Measurements from ENCODE around the gene DNHD1. TPM values are rescaled to one million over a fixed set of nuclear protein-coding genes. Genes with fewer than 3 reads are reported as not detected.

DNHD1 gene
- total RNA-seq, 4 donors from 2014 or later, result 17.2 to 27.3 (median 21.0) TPM

- Histone ChIP-seq H3K4me3 (no peak overlapping the region), H3K9me3 (peaks cover 0 to 25% (median 8%) of the 10 kb centered on the region in 4 donors), H3K4me1 (no peaks in the 10 kb centered on the region), H3K27me3 (no peaks in the 10 kb centered on the region), H3K36me3 (peaks cover 0 to 42% (median 2%) of the 10 kb centered on the region in 3 donors), H3K27ac (no peak overlapping the region)
- no peak for DNase-seq (ENCODE audit: low spot score in 2 of 2)
- no peak for TF ChIP-seq CTCF (IDR thresholded peaks at IDR 0.05)
- no peak for TF ChIP-seq EP300 (IDR thresholded peaks at IDR 0.05)
- no peak for TF ChIP-seq POLR2A (IDR thresholded peaks at IDR 0.05)
- WGBS, 2 donors, result 87 to 91% methylated on average over 20 to 25 of the region's 25 CpGs
Observed at GRCh38 chr11:6586434-6587359, 89.6 kb downstream of the DNHD1 start.

GRCh38 chr11:6587360-6587953 is 90.4 kb downstream of the DNHD1 start:
- Histone ChIP-seq H3K27me3 (no peaks in the 10 kb centered on the region), H3K36me3 (peaks cover 0 to 49% (median 2%) of the 10 kb centered on the region in 3 donors), H3K4me3 (no peak overlapping the region), H3K9me3 (peaks cover 0 to 23% (median 8%) of the 10 kb centered on the region in 4 donors), H3K4me1 (no peaks in the 10 kb centered on the region), H3K27ac (no peak overlapping the region)
- WGBS, 2 donors, result 84 to 88% methylated on average over 11 of the region's 11 CpGs
- TF ChIP-seq POLR2A (IDR thresholded peaks at IDR 0.05) (no peak), CTCF (IDR thresholded peaks at IDR 0.05) (no peak), EP300 (IDR thresholded peaks at IDR 0.05) (no peak)
- no peak for DNase-seq (ENCODE audit: low spot score in 2 of 2)

- no peak overlapping the region for H3K4me3 ChIP-seq
- no peak for TF ChIP-seq EP300 (IDR thresholded peaks at IDR 0.05)
- no peak for TF ChIP-seq POLR2A (IDR thresholded peaks at IDR 0.05)
- TF ChIP-seq CTCF (IDR thresholded peaks at IDR 0.05), result no peak
- WGBS, 2 donors, result 85 to 86% methylated on average over 1 of the region's 1 CpG
Observed at GRCh38 chr11:6588018-6588417, 90.9 kb downstream of the DNHD1 start.

GRCh38 chr11:6594142-6594768 is 97.2 kb downstream of the DNHD1 start:
- Histone ChIP-seq H3K4me1 (peaks cover 0 to 31% (median 8%) of the 10 kb centered on the region in 4 donors), H3K27me3 (no peaks in the 10 kb centered on the region), H3K36me3 (peaks cover 0 to 59% (median 2%) of the 10 kb centered on the region in 3 donors), H3K9me3 (no peaks in the 10 kb centered on the region), H3K27ac (no peak overlapping the region), H3K4me3 (no peak overlapping the region)
- DNase-seq (ENCODE audit: low spot score in 2 of 2), result peak in 1 of 2 donors; percentile 3
- 77 to 78% methylated on average over 3 of the region's 3 CpGs for WGBS, 2 donors
- TF ChIP-seq EP300 (IDR thresholded peaks at IDR 0.05) (no peak), CTCF (IDR thresholded peaks at IDR 0.05) (no peak), POLR2A (IDR thresholded peaks at IDR 0.05) (no peak)

More at GRCh38 chr11:6588018-6588417, 90.9 kb downstream of the DNHD1 start:
- DNase-seq (ENCODE audit: low spot score in 2 of 2), result no peak
- Histone ChIP-seq H3K36me3 (peaks cover 0 to 48% (median 2%) of the 10 kb centered on the region in 3 donors), H3K4me1 (no peaks in the 10 kb centered on the region), H3K27ac (no peak overlapping the region), H3K9me3 (peaks cover 0 to 18% (median 8%) of the 10 kb centered on the region in 4 donors), H3K27me3 (no peaks in the 10 kb centered on the region)
